Measurements from ENCODE around the gene TIAL1.
"Not testable (repeated sequence)": the region's sequence is repeated elsewhere in the genome, so short reads cannot be mapped to it uniquely, and the experiment has no call there.

The TIAL1 gene

GRCh38 chr10:119616882-119617570, 20.3 kb upstream of the TIAL1 start:
- no peak overlapping the region for H3K4me3 ChIP-seq (ENCODE audit: low read depth, low read length)

DNA sequence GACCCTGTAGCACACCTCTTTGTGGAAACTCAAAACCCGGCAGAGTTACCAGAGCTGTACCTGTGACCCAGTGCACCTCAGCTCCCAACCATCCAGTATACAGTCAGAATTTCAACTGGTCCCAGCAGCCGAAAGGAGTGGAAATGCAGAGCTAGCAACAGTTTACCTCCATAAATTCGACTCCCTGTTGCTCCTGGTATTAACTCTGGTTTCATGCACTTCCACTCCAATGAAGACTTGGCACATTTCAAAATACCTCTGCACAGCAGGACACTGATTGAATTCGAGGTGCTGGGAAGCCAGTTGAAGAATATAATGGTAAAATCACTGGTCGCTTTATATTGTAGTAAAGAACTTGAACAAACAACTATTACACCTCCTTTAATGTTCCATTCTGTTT, 17.9 kb upstream of the TIAL1 start:
- no peak overlapping the region for H3K4me3 ChIP-seq (ENCODE audit: low read depth, low read length)

DNA sequence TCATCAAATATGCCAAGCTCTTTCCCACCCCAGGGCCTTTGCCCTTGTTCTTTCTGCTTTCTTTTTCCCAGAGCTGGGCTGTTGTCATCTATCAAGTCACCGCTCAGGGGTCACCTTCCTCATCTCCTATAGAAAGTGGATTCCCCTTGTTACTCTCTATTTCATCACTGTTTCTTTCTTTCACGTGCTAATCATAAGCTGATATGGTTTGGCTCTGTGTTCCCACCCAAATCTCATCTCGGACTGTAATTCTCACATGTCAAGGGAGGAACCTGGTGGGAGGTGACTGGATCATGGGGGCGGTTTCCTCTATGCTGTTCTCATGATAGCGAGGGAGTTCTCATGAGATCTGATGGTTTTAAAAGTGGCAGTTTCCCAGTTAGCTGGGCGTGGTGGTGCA, 17.0 kb upstream of the TIAL1 start:
- no peak overlapping the region for H3K4me3 ChIP-seq (ENCODE audit: low read depth, low read length)

DNA sequence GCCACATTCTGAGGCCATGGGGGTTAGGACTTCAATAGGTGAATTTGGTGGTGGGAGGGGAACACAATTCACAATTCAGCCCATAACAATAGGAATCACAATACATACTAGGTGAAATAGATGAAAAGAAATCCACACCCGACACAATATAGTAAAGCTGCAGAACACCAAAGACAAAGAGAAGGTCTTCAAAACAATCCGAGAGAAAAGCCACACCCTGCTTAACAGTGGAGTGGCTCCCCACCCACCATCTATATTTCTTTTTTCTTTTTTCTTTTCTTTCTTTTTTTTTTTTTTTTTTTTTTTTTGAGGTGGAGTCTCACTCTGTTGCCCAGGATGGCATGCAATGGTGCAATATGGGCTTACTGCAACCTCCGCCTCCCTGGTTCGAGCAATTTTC, 14.7 kb upstream of the TIAL1 start:
- no peak overlapping the region for H3K4me3 ChIP-seq (ENCODE audit: low read depth, low read length)

DNA sequence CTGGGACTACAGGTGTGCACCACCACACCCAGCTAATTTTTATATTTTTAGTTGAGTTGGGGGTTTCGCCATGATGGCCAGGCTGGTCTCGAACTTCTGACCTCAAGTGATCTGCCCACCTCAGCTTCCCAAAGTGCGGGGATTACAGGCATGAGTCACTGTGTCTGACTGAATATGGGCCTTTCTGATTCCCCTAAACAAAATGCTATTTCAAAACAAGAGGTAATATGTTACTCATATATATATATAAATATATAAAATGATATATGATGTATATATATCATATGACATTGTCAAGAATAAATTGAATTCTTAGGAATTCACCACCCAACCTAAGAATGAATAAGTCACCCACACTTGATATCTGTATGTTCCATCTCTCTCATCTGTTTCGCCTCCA, 12.8 kb upstream of the TIAL1 start:
- H3K4me3 ChIP-seq (ENCODE audit: low read depth, low read length): no peak overlapping the region

GRCh38 chr10:119608316-119609155, 11.8 kb upstream of the TIAL1 start:
- no peak overlapping the region for H3K4me3 ChIP-seq (ENCODE audit: low read depth, low read length)

DNA sequence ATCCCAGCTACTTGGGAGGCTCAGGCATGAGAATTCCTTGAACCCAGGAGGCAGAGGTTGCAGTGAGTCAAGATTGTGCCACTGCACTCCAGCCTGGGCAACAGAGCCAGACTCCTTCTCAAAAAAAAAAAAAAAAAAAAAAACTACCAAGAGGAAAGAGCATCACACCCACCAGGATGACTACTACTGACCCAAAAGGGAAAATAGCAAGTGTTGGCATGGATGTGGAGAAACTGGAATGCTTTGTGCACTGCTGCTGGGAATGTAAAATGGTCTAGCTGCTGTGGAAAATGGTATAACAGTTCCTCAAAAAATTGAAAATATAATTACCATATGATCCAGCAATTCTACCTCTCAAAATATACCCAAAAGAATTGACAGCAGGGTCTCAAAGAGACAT, 7.7 kb upstream of the TIAL1 start:
- no peak overlapping the region for H3K4me3 ChIP-seq (ENCODE audit: low read depth, low read length)

GRCh38 chr10:119602241-119603095, 5.7 kb upstream of the TIAL1 start:
- H3K4me3 ChIP-seq (ENCODE audit: low read depth, low read length): no peak overlapping the region

GRCh38 chr10:119598397-119598796, 1.6 kb upstream of the TIAL1 start:
- H3K4me3 ChIP-seq (ENCODE audit: low read depth, low read length): no peak overlapping the region

DNA sequence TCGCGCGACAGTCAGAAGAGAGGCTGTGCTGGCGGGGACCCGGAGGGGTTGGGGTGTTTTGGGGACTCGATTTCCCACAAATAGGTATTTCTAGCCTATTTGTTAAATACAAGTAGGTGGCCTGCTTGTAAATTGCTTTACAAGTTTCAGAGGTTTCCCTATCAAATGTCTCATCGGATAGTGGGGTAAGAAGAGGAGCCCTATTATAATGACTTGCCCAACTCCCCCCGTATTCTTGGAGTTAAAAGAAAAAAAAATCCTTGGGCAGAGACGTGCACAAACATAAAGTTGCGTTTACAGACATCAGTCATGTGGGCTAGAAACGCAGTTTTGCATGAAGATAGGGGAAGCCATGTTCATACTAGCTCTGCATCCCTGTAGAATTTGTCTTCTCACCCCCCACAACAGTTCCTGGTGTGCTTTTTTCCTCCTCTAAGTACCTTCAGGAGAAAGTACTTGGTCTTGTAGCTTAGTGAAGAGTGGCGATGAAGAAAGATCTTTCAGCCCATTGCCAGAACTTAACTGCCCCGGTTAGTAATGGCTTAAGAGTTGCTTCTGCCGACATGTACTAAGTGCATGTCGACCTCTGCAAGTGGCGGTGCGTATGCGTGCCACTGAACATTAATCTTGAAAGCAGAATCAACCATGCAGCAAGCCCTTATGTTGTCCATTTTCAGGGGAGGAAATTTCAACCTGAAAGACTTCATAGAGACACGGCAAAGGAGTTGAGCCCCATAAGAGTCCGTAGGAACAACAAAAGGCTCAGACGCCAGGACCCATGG, 832 bp upstream of the TIAL1 start:
- peak overlapping the region; percentile 48 for H3K4me3 ChIP-seq (ENCODE audit: low read depth, low read length)

DNA sequence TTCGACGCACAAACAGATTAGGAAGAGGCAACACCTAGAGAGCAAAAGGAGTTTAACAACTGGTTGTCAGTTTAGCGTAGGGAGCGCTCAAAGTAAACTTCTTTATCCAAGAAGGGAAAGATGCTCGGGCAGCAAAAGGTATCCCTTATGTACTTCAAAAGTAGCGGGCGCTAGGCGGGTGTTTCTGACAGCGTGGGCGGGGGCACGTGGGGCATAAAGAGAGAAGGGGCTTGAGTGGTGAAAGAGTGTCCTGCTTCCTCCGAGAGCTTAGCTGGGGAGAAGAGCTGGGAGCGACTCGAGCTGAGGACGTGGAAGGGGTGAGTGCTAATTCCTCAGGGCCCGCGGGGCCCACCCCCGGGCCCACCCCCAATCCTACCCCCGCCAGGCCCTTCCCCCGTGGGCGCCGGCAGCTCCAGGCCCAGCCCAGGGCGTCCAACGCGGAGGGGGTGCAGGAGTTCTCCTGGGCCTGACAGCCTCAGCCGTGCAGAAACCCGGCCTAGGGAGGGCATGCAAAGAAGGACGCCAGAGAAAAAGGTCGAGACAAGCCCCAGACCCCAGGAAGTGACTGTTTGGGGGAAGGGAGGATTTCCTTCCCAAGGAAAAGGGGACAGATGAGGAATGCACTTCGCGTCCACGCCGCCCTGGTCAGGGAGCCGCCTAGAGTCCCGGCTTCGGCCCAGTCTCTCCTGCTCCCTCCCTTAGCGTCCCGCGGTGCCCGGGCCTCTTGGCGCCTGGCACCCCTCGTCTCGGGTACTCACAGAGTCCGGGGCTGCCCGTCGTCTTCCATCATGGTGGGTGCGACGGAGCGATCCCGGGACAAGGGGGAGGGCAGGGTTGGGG, 868 bp downstream of the TIAL1 start:
- peak overlapping the region; percentile 94 for H3K4me3 ChIP-seq (ENCODE audit: low read depth, low read length)

DNA sequence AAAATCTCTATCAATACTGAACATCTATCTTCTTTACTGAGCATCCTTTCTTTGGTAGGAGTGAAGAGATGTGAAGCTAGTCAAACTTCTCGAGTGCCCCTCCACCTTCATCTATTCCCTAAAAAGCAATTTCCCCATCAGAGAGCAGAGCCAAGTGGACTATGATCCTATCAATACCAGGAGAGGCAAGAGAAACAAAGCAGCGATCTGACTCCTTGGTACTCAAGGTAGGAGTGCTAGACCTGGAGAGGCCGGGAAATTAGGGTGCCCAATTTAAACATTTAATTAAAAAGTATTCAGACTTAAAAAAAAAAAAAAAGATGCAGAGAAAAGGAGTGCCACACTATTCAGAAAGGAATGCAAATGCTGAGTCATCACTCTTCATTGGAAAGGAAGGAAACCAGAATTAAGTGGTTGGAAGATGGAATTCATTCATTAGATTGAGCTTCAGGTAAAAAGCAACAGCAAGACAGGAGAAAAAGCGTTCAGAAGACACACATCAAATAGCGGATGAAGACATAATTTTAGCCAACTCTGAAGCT, 1.6 kb downstream of the TIAL1 start:
- H3K4me3 ChIP-seq (ENCODE audit: low read depth, low read length): peak overlapping the region; percentile 94

DNA sequence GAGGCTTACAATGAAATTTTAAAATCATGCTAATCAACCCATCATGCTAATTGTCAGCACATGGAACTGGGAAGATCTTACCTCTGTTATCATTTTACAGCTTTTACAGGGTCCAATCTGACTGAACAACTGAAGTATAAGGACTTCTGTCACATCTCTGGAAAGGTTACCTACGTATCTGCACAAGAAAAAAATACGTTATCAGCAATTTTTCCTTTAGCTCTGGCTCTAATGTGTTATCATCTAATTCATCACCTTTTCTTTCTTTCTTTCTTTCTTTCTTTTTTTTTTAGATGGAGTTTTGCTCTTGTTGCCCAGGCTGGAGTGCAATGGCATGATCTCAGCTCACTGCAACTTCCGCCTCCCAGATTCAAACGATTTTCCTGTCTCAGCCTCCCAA, 8.7 kb downstream of the TIAL1 start:
- no peak overlapping the region for H3K4me3 ChIP-seq (ENCODE audit: low read depth, low read length)

GRCh38 chr10:119578355-119578754, 18.4 kb downstream of the TIAL1 start:
- no peak overlapping the region for H3K4me3 ChIP-seq (ENCODE audit: low read depth, low read length)

- no peak overlapping the region for H3K4me3 ChIP-seq (ENCODE audit: low read depth, low read length)
These were observed 20.8 kb downstream of the TIAL1 start for GRCh38 chr10:119575991-119576390.

GRCh38 chr10:119575506-119575905, 21.3 kb downstream of the TIAL1 start:
- H3K4me3 ChIP-seq (ENCODE audit: low read depth, low read length): no peak overlapping the region

DNA sequence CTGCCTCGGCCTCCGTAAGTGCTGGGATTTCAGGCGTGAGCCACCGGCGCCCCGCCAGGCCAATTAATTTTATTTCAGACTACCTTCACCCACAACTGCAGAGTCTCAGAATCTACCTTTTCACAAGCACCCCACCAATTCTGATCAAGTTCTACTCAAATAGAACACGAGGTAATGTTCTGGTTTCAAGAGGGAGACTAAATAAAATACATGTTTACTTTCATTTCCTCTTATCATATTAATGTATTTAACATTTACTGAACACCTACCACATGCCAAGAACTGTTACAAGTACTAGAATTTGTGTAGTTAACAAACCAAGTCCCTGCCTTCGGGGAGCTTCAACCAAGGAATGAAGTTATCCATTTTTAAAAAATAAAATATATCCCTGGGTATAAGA, 28.8 kb downstream of the TIAL1 start:
- H3K4me3 ChIP-seq (ENCODE audit: low read depth, low read length): no peak overlapping the region

- H3K4me3 ChIP-seq (ENCODE audit: low read depth, low read length): no peak overlapping the region
These were observed 34.7 kb downstream of the TIAL1 start for GRCh38 chr10:119562097-119562496.

DNA sequence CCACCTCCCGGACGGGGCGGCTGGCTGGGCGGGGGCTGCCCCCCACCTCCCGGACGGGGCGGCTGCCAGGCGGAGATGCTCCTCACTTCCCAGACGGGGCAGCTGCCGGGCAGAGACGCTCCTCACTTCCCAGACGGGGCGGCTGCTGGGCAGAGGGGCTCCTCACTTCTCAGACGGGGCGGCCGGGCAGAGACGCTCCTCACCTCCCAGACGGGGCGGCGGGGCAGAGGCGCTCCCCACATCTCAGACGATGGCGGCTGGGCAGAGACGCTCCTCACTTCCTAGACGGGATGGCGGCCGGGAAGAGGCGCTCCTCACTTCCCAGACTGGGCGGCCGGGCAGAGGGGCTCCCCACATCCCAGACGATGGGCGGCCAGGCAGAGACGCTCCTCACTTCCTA, 37.3 kb downstream of the TIAL1 start:
- not testable (repeated sequence) for H3K4me3 ChIP-seq (ENCODE audit: low read depth, low read length)

DNA sequence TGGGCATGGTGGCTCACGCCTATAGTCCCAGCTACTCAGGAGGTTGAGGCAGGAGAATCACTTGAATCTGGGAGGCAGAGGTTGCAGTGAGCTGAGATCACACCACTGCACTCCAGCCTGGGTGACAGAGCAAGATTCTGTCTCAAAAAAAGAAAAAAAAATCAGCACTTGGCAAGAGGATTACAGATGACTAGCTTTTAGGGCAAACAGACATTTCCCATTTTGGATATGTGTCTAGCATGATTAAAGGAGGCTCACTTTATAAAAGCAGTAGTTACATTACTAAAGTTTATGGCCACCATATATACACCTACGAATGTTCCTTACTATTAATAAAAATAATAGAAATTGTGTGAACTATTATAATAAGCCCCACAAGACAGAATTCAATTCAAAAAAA, 40.7 kb downstream of the TIAL1 start:
- not testable (repeated sequence) for H3K4me3 ChIP-seq (ENCODE audit: low read depth, low read length)

All from iPS-11a (cell line).